Stimulated activated CD8-positive, alpha-beta memory T cell treated with anti-CD3 and anti-CD28 coated beads, Interleukin-7, amount 100 ng/mL, for 4 hours (primary cell): ENCODE measurements around the gene USP19.
A peak's percentile ranks its signal among the peaks of the same experiment; 100 is the strongest.

Experiments used
- DNase-seq, 2 donors: peaks; one replicate each; pipeline ENCODE4 v3.0.0-alpha.2; 2020; ENCODE audit warnings: low read depth in 2 of 2

Gene USP19

GRCh38 chr3:49132437-49133225 lies 12.0 kb upstream of the USP19 start, which contains the start of gene LAMB2:
Gene LAMB2 (minus strand): TSS chr3:49133050. CDS start chr3:49132867, 183 bp downstream.
- DNase-seq: no peak

DNA sequence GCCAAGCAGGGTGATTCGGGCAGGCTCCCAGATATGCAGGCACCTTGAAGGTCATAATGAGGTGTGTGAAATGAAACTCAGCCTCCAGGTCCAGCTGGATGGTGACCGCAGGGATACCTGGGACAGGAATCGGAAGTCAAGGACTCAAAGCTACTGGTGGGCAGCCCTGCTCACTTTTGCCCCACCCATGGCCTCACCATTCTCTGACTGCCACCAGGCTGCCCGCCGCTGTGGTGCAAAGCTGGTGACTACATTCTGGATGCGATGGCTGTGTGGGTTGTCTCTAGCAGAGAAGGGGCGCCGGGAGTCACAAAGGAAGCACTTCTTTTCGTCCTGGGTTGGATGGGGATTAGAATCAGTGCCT lies 11.4 kb upstream of the USP19 start:
- no peak for DNase-seq

DNA sequence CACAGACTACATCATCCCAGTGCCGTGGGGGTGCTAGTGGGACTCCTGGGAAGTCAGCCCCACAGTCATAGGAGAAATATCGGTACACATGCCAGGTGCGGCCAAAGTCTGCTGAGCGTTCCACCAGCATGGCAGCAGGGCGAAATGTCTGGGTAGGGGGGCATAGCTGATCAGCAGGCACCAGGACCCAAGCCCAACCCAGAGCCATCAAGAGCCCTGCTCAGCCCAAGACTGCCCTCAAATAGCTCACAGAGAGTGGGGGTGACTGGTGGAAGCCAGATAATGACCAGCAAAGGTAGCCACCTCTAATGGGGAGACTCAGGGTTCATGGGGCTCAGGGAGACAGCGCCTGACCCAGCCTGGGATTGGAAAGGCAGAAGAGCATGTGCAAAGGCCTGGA lies 11.0 kb upstream of the USP19 start:
- DNase-seq: no peak

DNA sequence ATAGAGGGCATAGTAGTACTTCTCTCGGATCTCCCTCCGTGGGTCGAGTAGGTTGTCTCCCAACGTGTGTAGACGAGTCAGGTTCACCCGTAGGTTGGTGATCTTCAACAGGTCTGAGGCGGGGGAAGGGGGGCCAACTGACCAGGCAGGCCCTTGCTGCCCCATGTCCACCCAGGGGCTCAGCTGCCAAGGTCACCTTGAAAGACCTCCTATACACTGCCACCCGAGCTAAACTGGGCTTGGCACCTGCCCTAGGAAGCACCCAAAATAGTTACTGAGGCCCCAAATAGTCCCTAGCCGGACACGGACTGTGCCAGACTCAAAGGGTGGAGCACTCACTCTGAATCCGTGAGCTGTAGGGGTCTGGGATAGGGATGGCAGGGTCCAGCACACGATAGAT lies 10.4 kb upstream of the USP19 start:
- no peak for DNase-seq

DNA sequence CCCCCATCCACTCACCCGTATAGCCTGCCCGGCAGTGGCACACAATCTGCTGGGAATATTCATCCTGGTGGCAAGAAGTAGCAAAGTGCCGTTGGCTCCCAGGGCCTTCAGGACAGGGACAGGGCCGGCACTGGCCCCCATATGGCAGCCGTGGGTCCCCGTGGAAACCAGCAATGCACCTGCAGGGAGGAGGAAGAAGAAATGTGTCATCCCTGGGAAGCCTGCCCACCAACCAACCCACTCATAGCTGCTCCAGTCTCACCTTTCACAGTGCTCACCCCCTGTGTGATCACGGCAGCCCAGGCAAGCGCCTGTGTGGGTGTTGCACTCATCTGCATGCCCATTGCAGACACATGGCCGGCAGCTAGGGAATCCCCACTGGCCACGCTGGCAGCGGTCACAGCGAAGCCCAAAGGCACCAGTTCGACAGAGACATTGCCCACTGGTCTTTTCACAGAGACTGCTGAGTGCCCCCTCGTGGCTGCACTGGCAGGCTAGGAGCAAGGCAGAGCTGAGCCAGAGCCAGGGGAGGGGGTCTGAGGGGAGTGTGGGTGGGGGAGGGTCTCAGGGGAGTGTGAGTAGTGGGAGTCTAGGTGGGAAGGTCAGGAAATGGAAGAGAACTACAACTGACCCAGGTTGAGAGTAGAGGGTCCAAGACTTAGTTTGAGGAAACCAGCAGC lies 4.5 kb upstream of the USP19 start:
- no peak for DNase-seq

DNA sequence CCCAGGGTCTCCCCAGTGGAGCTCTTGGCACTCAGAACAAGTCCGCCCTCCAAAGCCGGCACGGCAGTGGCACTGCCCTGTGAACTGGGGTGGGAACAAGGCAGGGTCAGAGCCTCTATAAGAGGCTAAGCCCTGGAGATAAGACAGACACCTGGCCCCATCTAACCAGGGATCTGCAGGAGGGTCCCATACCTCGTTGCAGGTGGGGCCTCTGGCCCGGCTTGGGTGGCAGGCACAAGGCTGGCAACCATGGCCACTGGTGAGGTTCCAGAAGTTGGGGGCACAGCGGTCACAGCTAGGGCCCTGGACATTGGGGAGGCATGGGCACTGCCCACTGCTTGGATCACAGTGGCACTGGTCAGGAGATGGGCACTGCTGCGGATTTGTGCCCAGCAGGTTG lies 3.6 kb upstream of the USP19 start:
- no peak for DNase-seq

GRCh38 chr3:49123687-49124086 lies 3.1 kb upstream of the USP19 start:
- no peak for DNase-seq

DNA sequence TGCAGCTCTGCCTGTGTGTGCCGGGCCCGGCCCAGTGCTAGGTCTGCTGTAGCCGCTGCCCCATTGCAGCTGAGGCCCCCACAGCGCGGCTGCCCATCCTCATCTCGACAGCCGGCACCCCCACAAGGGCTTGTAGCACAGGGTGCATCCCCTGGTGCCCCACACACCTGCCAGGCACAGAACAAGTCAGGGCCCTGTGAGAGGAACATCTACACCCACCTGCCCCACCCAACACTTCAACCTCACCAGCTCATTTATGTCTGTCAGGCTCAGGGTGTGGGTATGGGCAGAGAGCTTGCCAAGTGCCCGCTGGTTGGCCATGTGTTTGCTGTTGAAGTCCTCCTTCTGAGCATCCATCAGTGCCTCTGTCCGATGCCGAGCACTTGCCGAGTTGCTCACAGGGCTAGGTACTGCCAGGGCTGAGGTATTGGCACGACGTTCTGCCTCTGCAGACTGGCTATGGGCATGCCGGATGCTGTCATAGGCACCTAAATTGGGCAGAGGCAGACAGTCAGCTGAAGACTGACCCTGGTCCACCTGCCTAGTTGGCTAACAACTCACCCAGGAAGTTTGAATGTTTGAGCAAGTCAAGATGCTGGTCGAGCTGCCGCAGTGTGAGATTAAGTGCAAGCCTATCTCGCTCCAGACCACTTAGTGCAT lies 2.4 kb upstream of the USP19 start:
- no peak for DNase-seq

- no peak for DNase-seq
These were observed 1.8 kb upstream of the USP19 start for GRCh38 chr3:49122451-49122850.

- no peak for DNase-seq
These were observed 1.4 kb upstream of the USP19 start for GRCh38 chr3:49122022-49122421.

- no peak for DNase-seq
These were observed 611 bp upstream of the USP19 start for GRCh38 chr3:49121132-49121736.

DNA sequence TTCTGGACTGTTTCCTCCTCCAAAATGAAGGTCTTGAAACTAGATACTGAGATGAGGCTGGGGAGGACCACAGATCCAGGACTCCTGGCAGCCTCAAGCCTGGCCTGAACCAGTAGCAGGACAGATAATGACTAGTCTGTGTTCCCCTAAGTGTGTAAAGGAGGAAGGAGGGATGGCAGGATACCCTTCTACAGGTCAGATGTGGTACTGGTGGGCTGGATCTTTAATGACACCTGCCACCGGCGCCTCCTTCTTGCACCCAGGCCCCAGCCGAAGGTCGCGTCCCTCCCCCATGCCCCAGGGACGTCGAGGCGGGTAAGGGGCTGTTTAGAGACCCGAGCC lies 556 bp downstream of the USP19 start:
- no peak for DNase-seq

GRCh38 chr3:49119439-49119838 lies 1.2 kb downstream of the USP19 start:
- no peak for DNase-seq

DNA sequence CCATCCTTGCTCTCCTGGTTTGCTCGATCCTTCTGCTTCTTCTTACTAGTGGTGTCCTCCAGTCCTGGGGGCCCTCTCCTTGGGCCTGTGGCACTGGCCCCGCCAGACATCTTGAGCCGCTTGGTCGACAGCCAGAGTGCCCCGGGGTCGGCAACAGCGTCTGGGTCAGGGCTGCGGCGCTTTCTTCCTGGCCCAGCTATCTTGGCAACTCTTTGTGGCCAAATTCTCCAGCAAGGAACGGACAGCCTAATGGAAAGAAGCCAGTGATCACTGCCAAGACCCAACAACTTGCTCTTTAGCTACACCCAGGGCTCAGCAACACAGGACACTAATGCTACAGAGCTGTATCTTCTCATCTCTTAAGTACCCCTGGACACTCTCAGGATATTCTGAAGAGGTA lies 1.6 kb downstream of the USP19 start:
- DNase-seq: no peak

- no peak for DNase-seq
These were observed 8.4 kb downstream of the USP19 start for GRCh38 chr3:49112262-49112661.

- DNase-seq: no peak
These were observed 9.3 kb downstream of the USP19 start for GRCh38 chr3:49111347-49111746.

- no peak for DNase-seq
These were observed 9.8 kb downstream of the USP19 start for GRCh38 chr3:49110780-49111179.

GRCh38 chr3:49108346-49108745 lies 12.3 kb downstream of the USP19 start:
- no peak for DNase-seq

- peak; percentile 78 to 81 for DNase-seq
These were observed 16.0 kb downstream of the USP19 start, which contains the start of gene QARS1 for GRCh38 chr3:49104427-49105291. Gene QARS1 (minus strand): TSS chr3:49104757. CDS start chr3:49104733, 24 bp downstream.

GRCh38 chr3:49104052-49104426 lies 16.6 kb downstream of the USP19 start:
- no peak for DNase-seq

- DNase-seq: no peak
These were observed 20.5 kb downstream of the USP19 start for GRCh38 chr3:49100046-49100615.
